Type B pancreatic cell (in vitro differentiated cells): ENCODE results near the gene COQ2. TPM values are rescaled to one million over a fixed set of nuclear protein-coding genes. Genes with fewer than 3 reads are reported as not detected.

Source experiments
- DNase-seq: peaks from one replicate; pipeline ENCODE4 v3.0.0; 2021; ENCODE audit warnings: mixed read lengths; ENCODE audit not compliant: unreplicated experiment; ENCODE audit errors: extremely low spot score
- H3K27ac Mint-ChIP-seq: 2 replicates; pipeline ENCODE4 v1.8.0; 2021; ENCODE audit warnings: mild to moderate bottlenecking, mixed read lengths
- H3K27me3 Mint-ChIP-seq: 2 replicates; pipeline ENCODE4 v1.8.0; 2021; ENCODE audit warnings: mixed read lengths
- H3K36me3 Mint-ChIP-seq: 2 replicates; pipeline ENCODE4 v1.8.0; 2021; ENCODE audit warnings: mixed read lengths
- H3K4me1 Mint-ChIP-seq: one replicate; pipeline ENCODE4 v1.8.0; 2021; ENCODE audit warnings: mixed read lengths; ENCODE audit not compliant: unreplicated experiment
- H3K4me3 Mint-ChIP-seq: 2 replicates; pipeline ENCODE4 v1.8.0; 2021; ENCODE audit warnings: mild to moderate bottlenecking, mixed read lengths
- H3K9me3 Mint-ChIP-seq: 2 replicates; pipeline ENCODE4 v1.8.0; 2021; ENCODE audit warnings: mixed read lengths
- total RNA-seq: library from RNA; stranded (reverse); gene quantifications from 2 replicates; pipeline ENCODE4 v1.2.1, GENCODE V29; 2021; ENCODE audit warnings: low replicate concordance
- TF ChIP-seq, protein P1 (sequence below): fragments of 200-600 bp; sonication (generic); conservative IDR thresholded peaks from 2 replicates; pipeline ENCODE4 v1.5.0; 2021; ENCODE audit warnings: antibody characterized with exemption, mild to moderate bottlenecking

The COQ2 gene
- total RNA-seq, 1 donor from 2014 or later: 16.5 TPM

DNA sequence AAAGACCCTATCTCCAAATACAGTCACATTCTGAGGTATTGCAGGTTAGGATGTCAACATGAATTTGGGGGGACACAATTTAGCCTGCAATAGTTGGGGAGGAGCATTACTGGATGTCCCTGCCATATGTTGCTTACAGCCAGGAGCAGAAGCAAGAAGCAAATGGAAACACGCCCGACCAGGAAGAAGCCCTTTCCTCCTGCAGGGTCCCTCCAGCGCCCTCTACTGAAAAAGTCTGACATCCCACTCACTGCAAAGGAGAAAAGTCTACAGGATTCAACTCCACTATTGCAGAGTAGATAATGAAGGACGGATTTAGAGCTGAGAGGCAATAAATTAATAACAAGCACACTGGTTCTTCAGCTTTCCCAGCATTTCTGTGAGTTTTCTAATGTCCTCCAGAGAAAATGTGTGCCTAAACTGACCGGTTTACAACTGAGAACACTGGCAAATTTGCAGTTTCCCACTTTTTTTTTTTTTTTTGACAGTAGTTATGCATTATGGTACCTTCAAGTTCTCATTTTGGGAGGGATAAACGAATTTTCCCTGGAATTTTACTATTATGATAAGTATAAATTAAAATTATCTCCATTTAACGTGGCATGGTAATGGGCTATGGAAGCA, 31.7 kb downstream of the COQ2 start:
- Mint-ChIP-seq H3K9me3 (no peaks in the 10 kb centered on the region), H3K27ac (peak overlapping the region; percentile 30), H3K4me1 (peaks cover 4% of the 10 kb centered on the region), H3K27me3 (no peaks in the 10 kb centered on the region), H3K36me3 (peaks cover 4% of the 10 kb centered on the region), H3K4me3 (no peak overlapping the region)
- DNase-seq: no peak
- TF ChIP-seq, protein P1, sequence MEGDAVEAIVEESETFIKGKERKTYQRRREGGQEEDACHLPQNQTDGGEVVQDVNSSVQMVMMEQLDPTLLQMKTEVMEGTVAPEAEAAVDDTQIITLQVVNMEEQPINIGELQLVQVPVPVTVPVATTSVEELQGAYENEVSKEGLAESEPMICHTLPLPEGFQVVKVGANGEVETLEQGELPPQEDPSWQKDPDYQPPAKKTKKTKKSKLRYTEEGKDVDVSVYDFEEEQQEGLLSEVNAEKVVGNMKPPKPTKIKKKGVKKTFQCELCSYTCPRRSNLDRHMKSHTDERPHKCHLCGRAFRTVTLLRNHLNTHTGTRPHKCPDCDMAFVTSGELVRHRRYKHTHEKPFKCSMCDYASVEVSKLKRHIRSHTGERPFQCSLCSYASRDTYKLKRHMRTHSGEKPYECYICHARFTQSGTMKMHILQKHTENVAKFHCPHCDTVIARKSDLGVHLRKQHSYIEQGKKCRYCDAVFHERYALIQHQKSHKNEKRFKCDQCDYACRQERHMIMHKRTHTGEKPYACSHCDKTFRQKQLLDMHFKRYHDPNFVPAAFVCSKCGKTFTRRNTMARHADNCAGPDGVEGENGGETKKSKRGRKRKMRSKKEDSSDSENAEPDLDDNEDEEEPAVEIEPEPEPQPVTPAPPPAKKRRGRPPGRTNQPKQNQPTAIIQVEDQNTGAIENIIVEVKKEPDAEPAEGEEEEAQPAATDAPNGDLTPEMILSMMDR: peak; percentile 73

DNA sequence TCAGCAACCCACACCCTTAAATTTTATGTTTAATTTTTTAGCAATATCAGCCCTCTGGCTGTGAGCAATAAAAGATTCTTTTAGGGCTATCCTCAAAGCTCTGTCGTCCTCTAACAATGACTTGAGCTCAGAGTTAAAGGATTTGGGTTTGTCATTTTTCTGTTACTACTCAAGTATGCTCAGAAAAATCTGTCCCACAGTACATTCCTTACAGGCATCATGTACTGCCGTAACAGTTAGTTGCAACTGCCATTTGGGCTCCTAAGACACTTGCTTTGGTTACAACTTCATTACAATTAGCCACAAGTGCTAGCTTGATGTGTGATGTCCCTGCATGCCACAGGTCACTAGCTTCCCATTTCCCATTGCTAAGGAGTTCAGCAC, 33.2 kb downstream of the COQ2 start:
- Mint-ChIP-seq H3K9me3 (no peaks in the 10 kb centered on the region), H3K4me1 (no peaks in the 10 kb centered on the region), H3K4me3 (no peak overlapping the region), H3K27me3 (no peaks in the 10 kb centered on the region), H3K27ac (no peak overlapping the region), H3K36me3 (no peaks in the 10 kb centered on the region)
- DNase-seq: no peak
- TF ChIP-seq, protein P1: no peak

DNA sequence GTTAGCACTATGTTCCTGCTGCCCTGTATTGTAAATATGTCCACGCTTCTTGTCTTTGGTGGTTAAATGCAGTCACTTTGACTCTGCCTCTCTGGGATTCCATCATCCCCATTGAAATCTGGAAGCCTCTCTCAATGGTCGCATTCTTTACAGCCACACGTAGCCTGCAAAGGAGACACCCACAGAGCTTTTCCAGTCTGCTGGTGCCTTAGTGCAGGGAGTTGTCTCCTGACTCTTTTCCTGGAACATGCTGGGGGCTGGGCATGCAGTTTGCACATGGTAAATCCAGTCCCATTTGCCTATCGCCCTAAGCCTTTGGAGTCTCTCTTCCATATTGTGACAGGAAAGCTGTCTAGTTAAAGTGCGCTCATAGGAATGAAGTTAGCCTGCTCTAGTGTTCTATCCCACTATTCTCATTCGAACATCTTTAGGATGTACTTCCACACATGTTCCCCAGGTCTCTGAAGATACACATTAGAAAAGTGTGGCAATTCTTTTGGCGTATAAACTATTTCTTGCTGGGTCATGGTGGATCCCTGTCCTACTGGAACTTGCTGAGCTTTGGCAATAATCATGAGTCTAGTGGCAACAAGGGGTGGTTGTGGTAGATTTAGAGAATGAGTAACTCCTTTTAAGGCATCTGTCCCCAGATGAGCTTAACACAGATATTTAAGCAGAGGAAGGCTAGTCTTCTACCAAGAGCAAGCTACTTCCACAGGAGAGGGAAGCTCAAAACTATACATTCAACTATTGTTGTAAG, 33.7 kb downstream of the COQ2 start:
- Mint-ChIP-seq H3K36me3 (no peaks in the 10 kb centered on the region), H3K27me3 (no peaks in the 10 kb centered on the region), H3K4me1 (no peaks in the 10 kb centered on the region), H3K27ac (no peak overlapping the region), H3K4me3 (no peak overlapping the region), H3K9me3 (no peaks in the 10 kb centered on the region)
- DNase-seq: no peak
- TF ChIP-seq, protein P1: no peak

DNA sequence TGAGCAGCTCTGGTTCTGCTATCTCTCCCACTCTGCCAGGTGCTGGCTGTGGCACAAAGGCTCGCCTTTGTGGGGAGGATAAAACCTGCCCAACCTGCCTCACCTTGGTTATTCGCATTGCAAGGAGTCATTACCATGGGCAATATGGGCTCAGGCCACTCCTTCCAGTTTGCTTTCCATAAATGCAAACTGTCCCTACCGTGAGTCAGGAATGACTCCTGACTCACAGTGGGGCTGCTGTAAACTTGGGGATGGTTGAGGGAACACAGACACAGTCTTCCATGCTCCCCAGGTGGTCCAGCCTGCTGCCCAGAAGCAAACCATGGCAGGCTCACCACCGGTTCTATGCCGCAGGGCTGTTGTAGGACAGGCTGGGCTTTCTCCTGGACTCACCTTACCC, 36.1 kb downstream of the COQ2 start:
- DNase-seq: no peak
- TF ChIP-seq, protein P1: no peak
- no peaks in the 10 kb centered on the region for H3K36me3 Mint-ChIP-seq
- H3K27ac Mint-ChIP-seq: no peak overlapping the region
- H3K4me3 Mint-ChIP-seq: no peak overlapping the region
- H3K27me3 Mint-ChIP-seq: no peaks in the 10 kb centered on the region
- no peaks in the 10 kb centered on the region for H3K4me1 Mint-ChIP-seq
- H3K9me3 Mint-ChIP-seq: no peaks in the 10 kb centered on the region

DNA sequence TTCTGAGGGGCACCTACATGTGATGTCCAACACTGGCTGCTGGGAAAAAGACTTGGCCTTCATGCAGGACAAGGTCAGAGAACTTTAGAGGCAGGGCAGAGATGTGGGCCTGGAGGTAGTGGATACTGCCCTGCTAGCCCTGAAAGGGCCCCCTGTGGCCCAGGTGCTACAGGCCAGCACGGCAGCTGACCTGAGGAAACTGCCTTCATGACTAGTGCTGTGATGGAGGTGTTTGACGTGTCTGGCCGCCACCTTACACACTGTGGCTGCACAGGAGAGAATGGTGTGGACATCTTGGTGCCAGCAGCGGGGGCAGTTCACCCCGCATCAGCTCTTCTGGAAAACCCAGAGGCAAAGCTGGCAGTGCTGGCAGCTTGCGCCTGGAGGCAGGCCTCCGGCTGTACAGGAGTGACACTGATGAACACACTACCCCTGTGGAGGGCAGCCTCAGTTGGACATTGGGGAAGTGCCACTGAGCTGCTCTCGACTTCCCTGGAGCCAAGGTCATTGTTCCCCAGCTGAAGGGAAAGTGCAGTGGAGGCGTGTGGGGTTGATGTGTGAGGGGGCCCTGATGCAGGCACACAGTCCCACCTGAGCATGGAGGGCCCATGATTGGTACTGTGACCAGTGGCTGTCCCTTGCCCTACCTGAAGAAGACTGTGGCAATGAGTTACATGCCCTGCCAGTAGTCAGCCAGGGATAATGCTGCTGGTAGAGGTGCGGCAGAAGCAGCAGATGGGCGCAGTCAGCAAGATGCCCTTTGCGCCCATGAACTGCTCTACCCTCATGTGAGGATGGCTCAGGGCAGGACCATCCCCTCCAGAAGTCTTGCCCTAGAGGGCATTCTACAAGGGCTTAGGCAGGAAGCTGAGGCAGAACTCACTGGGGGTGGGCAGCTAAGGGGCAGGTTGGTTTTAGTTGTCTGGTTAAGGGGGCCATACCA, 36.9 kb downstream of the COQ2 start:
- Mint-ChIP-seq H3K4me3 (no peak overlapping the region), H3K36me3 (no peaks in the 10 kb centered on the region), H3K27me3 (no peaks in the 10 kb centered on the region), H3K9me3 (no peaks in the 10 kb centered on the region), H3K27ac (no peak overlapping the region), H3K4me1 (no peaks in the 10 kb centered on the region)
- no peak for DNase-seq
- TF ChIP-seq, protein P1: no peak
